Peyer's patch (tissue), 4 donors: ENCODE data around the gene ENTPD8. TPM values are rescaled to one million over a fixed set of nuclear protein-coding genes. Genes with fewer than 3 reads are reported as not detected.

Source experiments
- DNase-seq, 3 donors: peaks; one replicate each; pipeline ENCODE4 v3.0.0-alpha.2; 2017 to 2019
- H3K27ac ChIP-seq, 4 donors: fragments of 200-600 bp; sonication (generic); one replicate each; pipeline ENCODE4 v1.5.1; 2016 to 2019
- H3K27me3 ChIP-seq, 2 donors: fragments of 200-600 bp; sonication (generic); one replicate each; pipeline ENCODE4 v1.5.1; 2019
- H3K36me3 ChIP-seq, 3 donors: fragments of 200-600 bp; sonication (generic); one replicate each; pipeline ENCODE4 v1.5.1; 2016 to 2019
- H3K4me1 ChIP-seq, 4 donors: fragments of 200-600 bp; sonication (generic); one replicate each; pipeline ENCODE4 v1.5.1; 2016 to 2019
- H3K4me3 ChIP-seq, 4 donors: fragments of 200-600 bp; sonication (generic); 1 replicate in 3 of 4; 2 replicates in 1 of 4; pipeline ENCODE4 v1.5.1; 2016 to 2019; ENCODE audit warnings: mild to moderate bottlenecking in 1 of 4
- H3K9me3 ChIP-seq, 4 donors: fragments of 200-600 bp; sonication (generic); one replicate each; pipeline ENCODE4 v1.5.1; 2016 to 2019; ENCODE audit warnings: mild to moderate bottlenecking in 1 of 4
- POLR2A ChIP-seq, 2 donors: fragments of 450-650 bp; IDR thresholded peaks; one replicate each; pipeline ENCODE4 v1.5.1; 2017; ENCODE audit warnings: antibody characterized with exemption in 2 of 2, mild to moderate bottlenecking in 2 of 2, moderate library complexity in 2 of 2
- total RNA-seq, 4 donors: library from RNA; depleted of rRNA; stranded (reverse); fragments of >200 nt; gene quantifications; one replicate each; pipeline ENCODE4 v1.1.0, GENCODE V29; 2016
- TF ChIP-seq, protein P1 (sequence below), 6 experiments: fragments of 450-650 bp in 4 of 6; fragments of 200-600 bp in 2 of 6; sonication (generic) in 1 of 6; IDR thresholded peaks; one replicate each; pipeline ENCODE4 v1.5.1; 2017 to 2019; ENCODE audit warnings: antibody characterized with exemption in 6 of 6, mild to moderate bottlenecking in 3 of 6, moderate library complexity in 1 of 6

Gene ENTPD8
- total RNA-seq, 4 donors from 2014 or later: 26.4 to 143 (median 104) TPM

DNA sequence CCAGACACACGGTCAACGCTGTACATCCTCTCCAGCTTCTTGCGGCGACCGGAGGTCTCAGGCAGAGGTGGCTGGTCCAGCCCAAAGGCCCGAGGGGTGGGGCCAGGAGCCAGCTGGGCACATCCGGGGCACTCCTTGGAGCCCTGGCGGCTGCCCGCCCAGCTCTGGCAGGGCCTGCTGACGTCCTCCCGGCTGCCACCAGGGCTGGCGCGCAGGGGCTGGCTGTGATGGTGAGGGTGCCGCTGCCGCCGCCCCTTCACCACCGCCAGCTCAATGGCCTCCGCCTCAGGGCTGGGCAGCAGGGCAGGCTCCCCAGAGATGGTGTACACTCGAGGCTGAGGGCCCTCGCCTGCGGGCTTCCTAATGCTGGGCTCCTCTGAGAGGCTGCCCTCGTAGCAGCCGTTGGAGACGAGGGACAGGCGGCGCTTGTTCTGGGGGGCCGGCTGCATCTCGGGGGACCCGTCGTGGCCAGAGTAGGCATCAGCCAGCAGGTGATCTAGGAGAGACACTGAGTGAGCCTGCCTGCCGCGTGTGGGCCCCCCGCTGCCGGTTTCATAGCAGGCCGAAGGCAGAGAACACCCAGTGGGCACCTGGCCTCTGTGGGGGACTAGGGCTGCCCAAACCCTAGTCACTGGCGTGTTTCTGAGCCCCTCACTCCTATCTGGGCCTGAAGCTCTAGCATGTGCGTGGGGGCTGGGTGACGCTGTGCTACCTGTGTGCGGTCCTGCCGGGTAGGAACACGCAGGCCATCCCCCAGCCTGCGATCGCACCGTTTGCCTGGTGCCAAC is 16.4 kb upstream of the ENTPD8 start:
- Histone ChIP-seq H3K27me3 (no peaks in the 10 kb centered on the region), H3K9me3 (no peaks in the 10 kb centered on the region), H3K4me3 (peak overlapping the region in 2 of 4 donors; percentile 83 to 87), H3K27ac (peak overlapping the region in 1 of 4 donors; percentile 95), H3K4me1 (peaks cover 8 to 57% (median 41%) of the 10 kb centered on the region in 4 donors), H3K36me3 (peaks cover 0 to 22% (median 0%) of the 10 kb centered on the region in 3 donors)
- peak in 1 of 3 donors; percentile 49 for DNase-seq
- TF ChIP-seq, protein P1, sequence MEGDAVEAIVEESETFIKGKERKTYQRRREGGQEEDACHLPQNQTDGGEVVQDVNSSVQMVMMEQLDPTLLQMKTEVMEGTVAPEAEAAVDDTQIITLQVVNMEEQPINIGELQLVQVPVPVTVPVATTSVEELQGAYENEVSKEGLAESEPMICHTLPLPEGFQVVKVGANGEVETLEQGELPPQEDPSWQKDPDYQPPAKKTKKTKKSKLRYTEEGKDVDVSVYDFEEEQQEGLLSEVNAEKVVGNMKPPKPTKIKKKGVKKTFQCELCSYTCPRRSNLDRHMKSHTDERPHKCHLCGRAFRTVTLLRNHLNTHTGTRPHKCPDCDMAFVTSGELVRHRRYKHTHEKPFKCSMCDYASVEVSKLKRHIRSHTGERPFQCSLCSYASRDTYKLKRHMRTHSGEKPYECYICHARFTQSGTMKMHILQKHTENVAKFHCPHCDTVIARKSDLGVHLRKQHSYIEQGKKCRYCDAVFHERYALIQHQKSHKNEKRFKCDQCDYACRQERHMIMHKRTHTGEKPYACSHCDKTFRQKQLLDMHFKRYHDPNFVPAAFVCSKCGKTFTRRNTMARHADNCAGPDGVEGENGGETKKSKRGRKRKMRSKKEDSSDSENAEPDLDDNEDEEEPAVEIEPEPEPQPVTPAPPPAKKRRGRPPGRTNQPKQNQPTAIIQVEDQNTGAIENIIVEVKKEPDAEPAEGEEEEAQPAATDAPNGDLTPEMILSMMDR (IDR thresholded peaks at IDR 0.05): no peak
- no peak for TF ChIP-seq POLR2A (IDR thresholded peaks at IDR 0.05)

DNA sequence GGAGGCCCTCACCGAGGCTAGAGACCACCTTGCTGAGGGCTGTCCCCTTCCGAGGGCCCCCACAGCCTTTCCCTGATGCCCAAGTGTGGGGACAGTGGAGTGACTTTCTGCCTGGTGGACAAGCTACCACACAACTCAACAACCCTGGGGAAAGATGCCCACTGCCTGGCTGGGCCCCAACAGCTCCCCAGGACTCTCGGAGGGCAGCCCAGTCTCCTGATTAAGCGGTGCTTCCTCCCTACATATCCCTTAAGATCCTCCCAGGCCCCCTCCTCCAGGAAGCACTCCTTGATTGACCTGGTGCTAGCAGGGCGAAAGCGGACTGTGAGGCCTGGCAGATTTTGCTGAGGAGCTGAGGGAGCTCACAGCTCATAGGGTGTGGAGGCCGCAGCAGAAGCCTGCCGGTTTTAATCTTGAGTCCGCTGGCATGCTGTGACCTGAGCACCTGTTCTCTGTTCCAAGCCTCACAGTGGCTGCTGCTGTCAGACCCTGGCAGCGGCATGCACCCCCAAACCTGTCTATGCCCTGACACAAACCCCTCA is 15.8 kb upstream of the ENTPD8 start:
- no peak overlapping the region for H3K27ac ChIP-seq
- peak in 1 of 3 donors; percentile 37 for DNase-seq
- peaks cover 0 to 27% (median 0%) of the 10 kb centered on the region in 3 donors for H3K36me3 ChIP-seq
- TF ChIP-seq POLR2A (IDR thresholded peaks at IDR 0.05): no peak
- TF ChIP-seq, protein P1 (IDR thresholded peaks at IDR 0.05): no peak
- no peak overlapping the region for H3K4me3 ChIP-seq
- H3K4me1 ChIP-seq: peaks cover 8 to 58% (median 41%) of the 10 kb centered on the region in 4 donors
- no peaks in the 10 kb centered on the region for H3K27me3 ChIP-seq
- no peaks in the 10 kb centered on the region for H3K9me3 ChIP-seq

DNA sequence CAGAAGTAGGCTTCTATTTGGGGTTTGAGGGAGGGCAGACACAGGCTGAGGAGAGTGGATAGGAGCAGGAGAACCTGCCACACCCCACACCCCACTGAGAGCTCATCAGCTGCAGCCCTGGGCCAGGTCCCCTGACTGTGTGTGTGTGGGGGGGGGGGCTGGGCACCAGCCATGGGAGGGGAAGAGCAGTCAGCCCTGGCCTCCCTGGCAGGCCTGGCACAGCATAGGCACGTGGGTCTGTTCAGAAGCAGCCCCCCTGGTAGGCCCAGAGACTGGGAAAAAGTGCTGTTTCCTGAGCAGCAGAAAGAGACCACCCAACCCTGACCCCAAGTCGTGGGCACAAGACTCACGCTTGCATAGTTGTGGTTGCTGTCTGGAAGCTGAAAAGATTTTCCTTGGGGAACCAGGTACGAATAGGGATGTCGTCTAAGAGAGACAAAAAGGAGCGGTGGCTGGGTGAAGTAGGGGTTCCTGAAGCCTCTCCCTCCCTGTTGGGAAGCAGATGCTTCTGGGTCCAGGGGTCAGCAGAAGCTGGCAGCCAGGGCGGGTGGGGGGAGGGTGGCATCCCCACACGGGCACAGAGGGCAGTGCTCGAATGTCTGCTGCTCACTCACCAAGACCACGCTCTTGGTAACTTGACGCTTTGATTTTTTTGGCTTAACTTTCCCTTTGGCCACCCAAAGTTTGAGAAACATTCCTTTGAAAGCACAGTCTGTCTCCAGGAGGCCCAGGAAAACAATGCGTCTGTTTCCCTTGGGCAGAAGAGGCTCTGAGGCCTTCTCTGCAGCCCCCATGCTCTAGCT is 15.1 kb upstream of the ENTPD8 start:
- H3K36me3 ChIP-seq: peaks cover 0 to 27% (median 0%) of the 10 kb centered on the region in 3 donors
- H3K27ac ChIP-seq: no peak overlapping the region
- TF ChIP-seq POLR2A (IDR thresholded peaks at IDR 0.05): no peak
- TF ChIP-seq, protein P1 (IDR thresholded peaks at IDR 0.05): no peak
- H3K9me3 ChIP-seq: no peaks in the 10 kb centered on the region
- peaks cover 8 to 53% (median 38%) of the 10 kb centered on the region in 4 donors for H3K4me1 ChIP-seq
- no peaks in the 10 kb centered on the region for H3K27me3 ChIP-seq
- no peak overlapping the region for H3K4me3 ChIP-seq
- peak in 1 of 3 donors; percentile 42 for DNase-seq

DNA sequence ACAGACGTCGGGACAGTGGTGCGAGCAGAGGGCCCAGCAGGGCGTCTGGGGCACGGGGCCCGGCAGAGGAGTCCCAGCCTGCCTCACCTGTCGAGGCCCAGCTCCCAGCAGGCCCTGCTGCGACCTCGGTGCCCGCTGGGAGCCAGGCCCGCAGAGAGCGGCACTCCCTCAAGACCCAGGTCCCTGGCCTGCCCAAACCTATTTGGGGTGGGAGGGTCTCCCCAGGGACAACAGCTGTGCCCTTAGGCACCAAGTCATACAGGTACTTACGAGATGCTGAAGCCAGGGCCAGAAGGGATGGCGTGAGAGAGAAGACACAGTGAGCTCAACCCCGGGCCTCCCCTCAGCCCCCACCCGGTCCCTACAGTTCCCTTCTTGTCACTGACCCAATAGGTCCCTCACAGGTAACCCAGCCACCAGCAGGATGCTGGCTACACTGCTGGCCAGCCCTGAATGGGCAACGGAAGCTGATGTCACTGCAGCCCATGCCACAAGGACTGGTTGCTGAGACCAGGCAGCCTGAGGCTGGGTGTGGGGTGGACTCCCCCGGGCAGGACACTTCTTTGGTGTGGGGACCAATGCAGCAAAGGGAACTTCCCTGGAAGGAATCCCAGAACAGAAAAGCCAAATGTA is 14.3 kb upstream of the ENTPD8 start:
- DNase-seq: peak in 1 of 3 donors; percentile 41
- H3K36me3 ChIP-seq: peaks cover 0 to 27% (median 0%) of the 10 kb centered on the region in 3 donors
- no peaks in the 10 kb centered on the region for H3K9me3 ChIP-seq
- no peak for TF ChIP-seq POLR2A (IDR thresholded peaks at IDR 0.05)
- TF ChIP-seq, protein P1 (IDR thresholded peaks at IDR 0.05): no peak
- H3K4me3 ChIP-seq: no peak overlapping the region
- H3K27me3 ChIP-seq: no peaks in the 10 kb centered on the region
- peaks cover 8 to 53% (median 35%) of the 10 kb centered on the region in 4 donors for H3K4me1 ChIP-seq
- H3K27ac ChIP-seq: peak overlapping the region in 2 of 4 donors; percentile 84 to 99
